ENCODE data around the gene TTC19. TPM values are rescaled to one million over a fixed set of nuclear protein-coding genes. Genes with fewer than 3 reads are reported as not detected.
"Not testable (repeated sequence)": the region's sequence is repeated elsewhere in the genome, so short reads cannot be mapped to it uniquely, and the experiment has no call there.

The TTC19 gene
- total RNA-seq, 1 experiment from 2014 or later = 20.2 TPM

- no peak overlapping the region for H3K4me3 Mint-ChIP-seq (ENCODE audit: unreplicated experiment)
- H3K36me3 Mint-ChIP-seq (ENCODE audit: insufficient read depth, unreplicated experiment) = peaks cover 13% of the 10 kb centered on the region
- no peaks in the 10 kb centered on the region for H3K9me3 Mint-ChIP-seq (ENCODE audit: unreplicated experiment)
- Histone ChIP-seq H3K9me3 (no peaks in the 10 kb centered on the region), H3K4me3 (ENCODE audit: low read depth, low read length) (no peak overlapping the region), H3K4me1 (no peaks in the 10 kb centered on the region), H3K27me3 (replicated peaks; ENCODE audit: control insufficient read depth, insufficient read depth, low read length) (no peaks in the 10 kb centered on the region), H3K36me3 (ENCODE audit: control insufficient read depth, insufficient read depth, low read length) (no peaks in the 10 kb centered on the region)
- DNase-seq = no peak
- ChIA-PET CTCF (no interaction called here), POLR2A (no interaction called here)
- no peaks in the 10 kb centered on the region for H3K27me3 Mint-ChIP-seq (ENCODE audit: insufficient read depth, unreplicated experiment)
- intact Hi-C loops (cut with micrococcal nuclease; ENCODE audit: unreplicated experiment) = no loop called here
- no peak overlapping the region for H3K27ac Mint-ChIP-seq (ENCODE audit: unreplicated experiment)
- TF ChIP-seq CTCF (IDR thresholded peaks at IDR 0.05; ENCODE audit: insufficient read depth in 1 of 2, low read depth in 1 of 2, low read length in 1 of 2, severe bottlenecking in 1 of 2, unreplicated experiment in 1 of 2) = no peak
- no peaks in the 10 kb centered on the region for H3K4me1 Mint-ChIP-seq (ENCODE audit: low read depth, unreplicated experiment)
- no TSS peak for BruUV-seq (replicated peaks)
These were observed 25.8 kb upstream of the TTC19 start for GRCh38 chr17:15973834-15974233.

- no peaks in the 10 kb centered on the region for H3K36me3 ChIP-seq (ENCODE audit: control insufficient read depth, insufficient read depth, low read length)
- H3K27ac Mint-ChIP-seq (ENCODE audit: unreplicated experiment) = no peak overlapping the region
These were observed 21.7 kb upstream of the TTC19 start for GRCh38 chr17:15977894-15978293.

GRCh38 chr17:15978606-15979005, 21.0 kb upstream of the TTC19 start:
- peaks cover 13% of the 10 kb centered on the region for H3K36me3 Mint-ChIP-seq (ENCODE audit: insufficient read depth, unreplicated experiment)

More at GRCh38 chr17:15977894-15978293, 21.7 kb upstream of the TTC19 start:
- intact Hi-C loops (cut with micrococcal nuclease; ENCODE audit: unreplicated experiment) = no loop called here
- no peaks in the 10 kb centered on the region for H3K4me1 ChIP-seq
- peaks cover 13% of the 10 kb centered on the region for H3K36me3 Mint-ChIP-seq (ENCODE audit: insufficient read depth, unreplicated experiment)
- no peaks in the 10 kb centered on the region for H3K9me3 Mint-ChIP-seq (ENCODE audit: unreplicated experiment)
- H3K4me3 ChIP-seq (ENCODE audit: low read depth, low read length) = no peak overlapping the region
- DNase-seq = no peak
- ChIA-PET POLR2A (no interaction called here), CTCF (no interaction called here)
- H3K27me3 ChIP-seq (replicated peaks; ENCODE audit: control insufficient read depth, insufficient read depth, low read length) = no peaks in the 10 kb centered on the region
- no peaks in the 10 kb centered on the region for H3K4me1 Mint-ChIP-seq (ENCODE audit: low read depth, unreplicated experiment)
- TF ChIP-seq CTCF (IDR thresholded peaks at IDR 0.05; ENCODE audit: insufficient read depth in 1 of 2, low read depth in 1 of 2, low read length in 1 of 2, severe bottlenecking in 1 of 2, unreplicated experiment in 1 of 2) = no peak
- no peak overlapping the region for H3K4me3 Mint-ChIP-seq (ENCODE audit: unreplicated experiment)
- H3K9me3 ChIP-seq = no peaks in the 10 kb centered on the region
- no TSS peak for BruUV-seq (replicated peaks)
- no peaks in the 10 kb centered on the region for H3K27me3 Mint-ChIP-seq (ENCODE audit: insufficient read depth, unreplicated experiment)

GRCh38 chr17:15979013-15979412, 20.6 kb upstream of the TTC19 start:
- H3K4me1 Mint-ChIP-seq (ENCODE audit: low read depth, unreplicated experiment); H3K9me3 Mint-ChIP-seq (ENCODE audit: unreplicated experiment); H3K9me3 ChIP-seq; BruUV-seq (replicated peaks); POLR2A ChIA-PET; DNase-seq; H3K4me3 Mint-ChIP-seq (ENCODE audit: unreplicated experiment); H3K27ac Mint-ChIP-seq (ENCODE audit: unreplicated experiment); H3K27me3 ChIP-seq (replicated peaks; ENCODE audit: control insufficient read depth, insufficient read depth, low read length); H3K4me3 ChIP-seq (ENCODE audit: low read depth, low read length); intact Hi-C loops (cut with micrococcal nuclease; ENCODE audit: unreplicated experiment); H3K27me3 Mint-ChIP-seq (ENCODE audit: insufficient read depth, unreplicated experiment); H3K36me3 ChIP-seq (ENCODE audit: control insufficient read depth, insufficient read depth, low read length); H3K4me1 ChIP-seq: not testable (repeated sequence)
- CTCF ChIA-PET = interaction anchor here (0.6 kb wide), 1 partner anchor 32 kb away, joined by 3 read pairs; no protein-coding TSS in a partner anchor
- peaks cover 13% of the 10 kb centered on the region for H3K36me3 Mint-ChIP-seq (ENCODE audit: insufficient read depth, unreplicated experiment)

More at GRCh38 chr17:15978606-15979005, 21.0 kb upstream of the TTC19 start:
- Histone ChIP-seq H3K36me3 (ENCODE audit: control insufficient read depth, insufficient read depth, low read length) (no peaks in the 10 kb centered on the region), H3K27me3 (replicated peaks; ENCODE audit: control insufficient read depth, insufficient read depth, low read length) (no peaks in the 10 kb centered on the region), H3K9me3 (no peaks in the 10 kb centered on the region), H3K4me1 (no peaks in the 10 kb centered on the region), H3K4me3 (ENCODE audit: low read depth, low read length) (no peak overlapping the region)
- no TSS peak for BruUV-seq (replicated peaks)
- ChIA-PET CTCF (no interaction called here), POLR2A (no interaction called here)
- H3K9me3 Mint-ChIP-seq (ENCODE audit: unreplicated experiment) = no peaks in the 10 kb centered on the region
- H3K4me1 Mint-ChIP-seq (ENCODE audit: low read depth, unreplicated experiment) = no peaks in the 10 kb centered on the region
- DNase-seq = no peak
- no peaks in the 10 kb centered on the region for H3K27me3 Mint-ChIP-seq (ENCODE audit: insufficient read depth, unreplicated experiment)
- no peak for TF ChIP-seq CTCF (IDR thresholded peaks at IDR 0.05; ENCODE audit: insufficient read depth in 1 of 2, low read depth in 1 of 2, low read length in 1 of 2, severe bottlenecking in 1 of 2, unreplicated experiment in 1 of 2)
- no peak overlapping the region for H3K4me3 Mint-ChIP-seq (ENCODE audit: unreplicated experiment)
- intact Hi-C loops (cut with micrococcal nuclease; ENCODE audit: unreplicated experiment) = no loop called here
- H3K27ac Mint-ChIP-seq (ENCODE audit: unreplicated experiment) = no peak overlapping the region
